Measurements from ENCODE around the gene GNA15. TPM values are rescaled to one million over a fixed set of nuclear protein-coding genes. Genes with fewer than 3 reads are reported as not detected.
"Not testable (repeated sequence)": the region's sequence is repeated elsewhere in the genome, so short reads cannot be mapped to it uniquely, and the experiment has no call there.

GNA15 gene
- total RNA-seq, 1 experiment from 2014 or later = not detected

DNA sequence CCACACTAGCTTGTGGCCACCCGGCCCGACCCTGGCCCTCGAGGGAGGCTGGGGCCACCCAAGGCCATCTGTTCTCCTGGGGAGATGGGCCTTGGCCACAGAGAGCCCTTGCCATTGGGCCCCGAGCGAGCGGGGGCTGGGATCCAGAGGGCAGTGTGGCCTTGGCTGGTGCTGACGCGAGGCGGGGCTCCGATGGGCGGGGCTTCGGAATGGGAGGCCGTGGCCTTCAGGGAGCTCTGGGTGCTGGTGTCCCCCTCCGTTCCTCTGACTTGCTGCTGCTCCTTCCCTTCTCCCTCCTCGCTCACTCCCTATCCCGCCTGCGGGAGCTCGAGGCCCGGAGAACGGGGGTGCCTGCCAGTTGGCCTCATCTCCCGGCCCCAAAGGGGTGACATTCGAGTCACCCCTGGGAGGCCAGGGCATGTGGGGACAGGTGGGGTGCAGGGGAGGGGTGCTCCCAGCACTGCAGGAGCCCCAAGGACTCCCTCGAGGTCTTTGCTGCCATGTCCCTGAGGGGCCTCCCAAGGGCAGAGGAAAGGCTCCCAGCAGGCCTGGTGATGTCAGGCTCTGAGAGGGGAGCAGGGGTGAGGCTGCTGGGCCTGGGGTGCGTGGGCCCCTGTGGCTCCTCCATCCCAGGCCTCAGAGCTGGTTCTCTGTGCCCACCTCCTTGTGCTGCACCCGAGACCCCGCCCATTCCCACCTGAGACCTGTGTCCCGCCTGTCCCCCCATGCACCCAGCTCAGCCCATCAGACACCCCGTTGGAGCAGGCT is 54.1 kb downstream of the GNA15 start:
- CTCF ChIA-PET = interaction anchor here (0.6 kb wide), 1 partner anchor 21 kb away, joined by 3 read pairs; no protein-coding TSS in a partner anchor
- peaks cover 21% of the 10 kb centered on the region for H3K36me3 Mint-ChIP-seq (ENCODE audit: insufficient read depth, unreplicated experiment)
- POLR2A ChIA-PET = interaction anchor here (0.6 kb wide), 1 partner anchor 317 kb away, joined by 3 read pairs; no protein-coding TSS in a partner anchor
- Histone ChIP-seq H3K27me3 (replicated peaks; ENCODE audit: control insufficient read depth, insufficient read depth, low read length) (no peaks in the 10 kb centered on the region), H3K36me3 (ENCODE audit: control insufficient read depth, insufficient read depth, low read length) (no peaks in the 10 kb centered on the region), H3K9me3 (no peaks in the 10 kb centered on the region), H3K4me3 (ENCODE audit: low read depth, low read length) (no peak overlapping the region), H3K4me1 (peaks cover 9% of the 10 kb centered on the region; the same call in 1 of the 2 replicates)
- H3K4me3 Mint-ChIP-seq (ENCODE audit: unreplicated experiment) = no peak overlapping the region
- H3K9me3 Mint-ChIP-seq (ENCODE audit: unreplicated experiment) = no peaks in the 10 kb centered on the region
- no peaks in the 10 kb centered on the region for H3K27me3 Mint-ChIP-seq (ENCODE audit: insufficient read depth, unreplicated experiment)
- BruUV-seq (replicated peaks) = no TSS peak
- DNase-seq = no peak
- H3K4me1 Mint-ChIP-seq (ENCODE audit: low read depth, unreplicated experiment) = peaks cover 14% of the 10 kb centered on the region
- H3K27ac Mint-ChIP-seq (ENCODE audit: unreplicated experiment) = no peak overlapping the region
- TF ChIP-seq, protein P1, sequence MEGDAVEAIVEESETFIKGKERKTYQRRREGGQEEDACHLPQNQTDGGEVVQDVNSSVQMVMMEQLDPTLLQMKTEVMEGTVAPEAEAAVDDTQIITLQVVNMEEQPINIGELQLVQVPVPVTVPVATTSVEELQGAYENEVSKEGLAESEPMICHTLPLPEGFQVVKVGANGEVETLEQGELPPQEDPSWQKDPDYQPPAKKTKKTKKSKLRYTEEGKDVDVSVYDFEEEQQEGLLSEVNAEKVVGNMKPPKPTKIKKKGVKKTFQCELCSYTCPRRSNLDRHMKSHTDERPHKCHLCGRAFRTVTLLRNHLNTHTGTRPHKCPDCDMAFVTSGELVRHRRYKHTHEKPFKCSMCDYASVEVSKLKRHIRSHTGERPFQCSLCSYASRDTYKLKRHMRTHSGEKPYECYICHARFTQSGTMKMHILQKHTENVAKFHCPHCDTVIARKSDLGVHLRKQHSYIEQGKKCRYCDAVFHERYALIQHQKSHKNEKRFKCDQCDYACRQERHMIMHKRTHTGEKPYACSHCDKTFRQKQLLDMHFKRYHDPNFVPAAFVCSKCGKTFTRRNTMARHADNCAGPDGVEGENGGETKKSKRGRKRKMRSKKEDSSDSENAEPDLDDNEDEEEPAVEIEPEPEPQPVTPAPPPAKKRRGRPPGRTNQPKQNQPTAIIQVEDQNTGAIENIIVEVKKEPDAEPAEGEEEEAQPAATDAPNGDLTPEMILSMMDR (IDR thresholded peaks at IDR 0.05; ENCODE audit: insufficient read depth in 1 of 2, low read depth in 1 of 2, low read length in 1 of 2, severe bottlenecking in 1 of 2, unreplicated experiment in 1 of 2) = no peak
- intact Hi-C loops (cut with micrococcal nuclease; ENCODE audit: unreplicated experiment) = no loop called here

DNA sequence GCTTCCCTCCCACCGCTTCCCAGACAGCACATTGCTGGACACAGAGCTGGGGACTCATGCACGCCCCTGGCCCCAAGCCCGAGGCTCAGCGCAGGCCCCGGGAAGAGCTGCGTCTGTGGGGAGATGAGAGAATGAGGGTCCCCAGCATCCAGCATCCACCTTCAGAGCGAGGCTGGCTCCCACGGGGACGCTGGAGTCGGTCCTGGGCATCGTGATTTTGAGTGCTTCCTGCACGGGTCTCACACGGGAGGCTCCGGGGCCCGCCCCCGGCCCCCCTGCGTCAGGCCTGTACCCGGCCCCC is 54.6 kb downstream of the GNA15 start:
- H3K9me3 Mint-ChIP-seq (ENCODE audit: unreplicated experiment) = no peaks in the 10 kb centered on the region
- ChIA-PET POLR2A (no interaction called here), CTCF (interaction anchor here (0.6 kb wide), 1 partner anchor 20 kb away, joined by 3 read pairs; no protein-coding TSS in a partner anchor)
- H3K4me1 Mint-ChIP-seq (ENCODE audit: low read depth, unreplicated experiment) = peaks cover 14% of the 10 kb centered on the region
- TF ChIP-seq, protein P1 (IDR thresholded peaks at IDR 0.05; ENCODE audit: insufficient read depth in 1 of 2, low read depth in 1 of 2, low read length in 1 of 2, severe bottlenecking in 1 of 2, unreplicated experiment in 1 of 2) = no peak
- H3K27me3 Mint-ChIP-seq (ENCODE audit: insufficient read depth, unreplicated experiment) = no peaks in the 10 kb centered on the region
- BruUV-seq (replicated peaks) = no TSS peak
- no peak overlapping the region for H3K4me3 Mint-ChIP-seq (ENCODE audit: unreplicated experiment)
- Histone ChIP-seq H3K9me3 (no peaks in the 10 kb centered on the region), H3K36me3 (ENCODE audit: control insufficient read depth, insufficient read depth, low read length) (no peaks in the 10 kb centered on the region), H3K27me3 (replicated peaks; ENCODE audit: control insufficient read depth, insufficient read depth, low read length) (no peaks in the 10 kb centered on the region), H3K4me1 (peaks cover 9% of the 10 kb centered on the region; the same call in 1 of the 2 replicates), H3K4me3 (ENCODE audit: low read depth, low read length) (no peak overlapping the region)
- intact Hi-C loops (cut with micrococcal nuclease; ENCODE audit: unreplicated experiment) = no loop called here
- no peak for DNase-seq
- peaks cover 21% of the 10 kb centered on the region for H3K36me3 Mint-ChIP-seq (ENCODE audit: insufficient read depth, unreplicated experiment)
- H3K27ac Mint-ChIP-seq (ENCODE audit: unreplicated experiment) = no peak overlapping the region

DNA sequence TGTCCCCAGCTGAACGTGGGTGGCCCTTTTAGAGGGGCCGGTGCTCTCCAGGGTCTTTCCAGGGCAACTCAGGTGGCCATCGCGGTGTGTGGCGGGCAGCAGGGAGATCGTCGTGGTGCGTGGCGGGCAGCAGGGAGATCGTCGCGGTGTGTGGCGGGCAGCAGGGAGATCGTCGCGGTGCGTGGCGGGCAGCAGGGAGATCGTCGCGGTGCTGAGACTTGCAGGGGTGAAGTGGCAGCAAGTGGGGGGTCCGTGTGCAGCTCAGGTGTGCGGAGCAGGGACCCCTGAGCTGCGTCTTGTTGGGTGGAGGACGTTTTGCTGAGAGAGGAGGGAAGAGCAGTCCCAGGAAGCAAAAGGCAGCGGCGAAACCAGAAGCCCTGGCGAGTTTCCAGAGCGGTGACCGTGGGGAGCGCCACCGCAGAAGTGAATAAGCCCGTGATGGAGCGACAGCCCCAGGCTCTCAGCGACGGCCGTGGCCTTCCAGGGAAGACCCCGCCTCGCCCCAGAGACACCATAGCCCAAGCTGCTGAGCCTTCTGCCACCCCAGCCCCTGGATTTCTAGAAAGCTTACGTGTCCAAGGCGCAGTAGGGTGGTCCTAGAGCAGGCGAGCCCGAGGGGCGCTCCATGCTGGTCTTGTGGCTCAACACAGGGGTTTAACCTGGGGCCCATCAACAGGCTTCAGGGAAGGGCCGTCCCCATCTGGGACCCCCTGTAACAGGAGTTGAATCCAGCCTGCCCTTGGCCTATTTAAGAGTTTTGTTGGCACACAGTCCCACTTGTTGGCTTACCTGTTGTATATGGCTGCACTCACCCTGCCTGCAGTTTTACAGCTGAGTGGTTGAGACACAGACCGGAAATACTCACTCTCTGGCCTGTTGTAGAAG is 55.3 kb downstream of the GNA15 start:
- no peak overlapping the region for H3K4me3 Mint-ChIP-seq (ENCODE audit: unreplicated experiment)
- no TSS peak for BruUV-seq (replicated peaks)
- Histone ChIP-seq H3K4me1 (peaks cover 9% of the 10 kb centered on the region; the same call in 1 of the 2 replicates), H3K27me3 (replicated peaks; ENCODE audit: control insufficient read depth, insufficient read depth, low read length) (no peaks in the 10 kb centered on the region), H3K36me3 (ENCODE audit: control insufficient read depth, insufficient read depth, low read length) (no peaks in the 10 kb centered on the region), H3K4me3 (ENCODE audit: low read depth, low read length) (no peak overlapping the region), H3K9me3 (no peaks in the 10 kb centered on the region)
- POLR2A ChIA-PET = no interaction called here
- intact Hi-C loops (cut with micrococcal nuclease; ENCODE audit: unreplicated experiment) = no loop called here
- H3K27me3 Mint-ChIP-seq (ENCODE audit: insufficient read depth, unreplicated experiment) = no peaks in the 10 kb centered on the region
- no peaks in the 10 kb centered on the region for H3K9me3 Mint-ChIP-seq (ENCODE audit: unreplicated experiment)
- H3K27ac Mint-ChIP-seq (ENCODE audit: unreplicated experiment) = no peak overlapping the region
- DNase-seq = no peak
- TF ChIP-seq, protein P1 (IDR thresholded peaks at IDR 0.05; ENCODE audit: insufficient read depth in 1 of 2, low read depth in 1 of 2, low read length in 1 of 2, severe bottlenecking in 1 of 2, unreplicated experiment in 1 of 2) = no peak
- peaks cover 14% of the 10 kb centered on the region for H3K4me1 Mint-ChIP-seq (ENCODE audit: low read depth, unreplicated experiment)
- CTCF ChIA-PET = no interaction called here
- H3K36me3 Mint-ChIP-seq (ENCODE audit: insufficient read depth, unreplicated experiment) = peaks cover 21% of the 10 kb centered on the region

DNA sequence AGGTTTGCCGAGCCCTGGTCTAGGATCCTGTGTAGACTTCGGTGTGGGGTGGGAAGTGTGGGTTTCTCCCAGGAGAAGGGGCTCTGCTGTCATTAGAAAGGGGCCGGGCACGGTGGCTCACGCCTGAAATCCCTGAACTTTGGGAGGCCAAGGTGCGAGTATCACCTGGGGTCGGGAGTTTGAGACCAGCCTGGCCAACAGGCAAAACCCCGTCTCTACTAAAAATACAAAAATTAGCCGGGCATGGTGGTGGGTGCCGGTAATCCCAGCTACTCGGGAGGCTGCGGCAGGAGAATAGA is 55.9 kb downstream of the GNA15 start:
- H3K36me3 ChIP-seq (ENCODE audit: control insufficient read depth, insufficient read depth, low read length); CTCF ChIA-PET; H3K27me3 ChIP-seq (replicated peaks; ENCODE audit: control insufficient read depth, insufficient read depth, low read length): not testable (repeated sequence)

More for the DNA sequence above, 55.9 kb downstream of the GNA15 start:
- H3K9me3 Mint-ChIP-seq (ENCODE audit: unreplicated experiment); H3K27me3 Mint-ChIP-seq (ENCODE audit: insufficient read depth, unreplicated experiment); DNase-seq; H3K4me3 ChIP-seq (ENCODE audit: low read depth, low read length); H3K4me1 ChIP-seq; H3K27ac Mint-ChIP-seq (ENCODE audit: unreplicated experiment); H3K4me3 Mint-ChIP-seq (ENCODE audit: unreplicated experiment); BruUV-seq (replicated peaks); POLR2A ChIA-PET; H3K9me3 ChIP-seq; intact Hi-C loops (cut with micrococcal nuclease; ENCODE audit: unreplicated experiment): not testable (repeated sequence)
- Mint-ChIP-seq H3K4me1 (ENCODE audit: low read depth, unreplicated experiment) (peaks cover 13% of the 10 kb centered on the region), H3K36me3 (ENCODE audit: insufficient read depth, unreplicated experiment) (peaks cover 21% of the 10 kb centered on the region)

Data from Caco-2 (cell line).